ENCODE results near the gene MFNG. TPM values are rescaled to one million over a fixed set of nuclear protein-coding genes. Genes with fewer than 3 reads are reported as not detected.

Gene MFNG
- total and polyA plus RNA-seq, 4 donors: 14.3 to 46.7 (median 31.0) TPM

GRCh38 chr22:37519268-37520195 is 33.3 kb upstream of the MFNG start, which contains the start of gene CARD10:
TSS of gene CARD10 (minus strand) at chr22:37519415. CDS start at chr22:37519200, 215 bp downstream.
- H3K9ac ChIP-seq (ENCODE audit: insufficient read depth in 1 of 2, low read length in 2 of 2): peak within 1 kb of the TSS in 1 of 2 donors; percentile 43
- peak within 1 kb of the TSS; percentile 71 to 73 for H3K27ac ChIP-seq (ENCODE audit: low read depth in 1 of 2, low read length in 1 of 2)
- peaks cover 0 to 4% (median 0%) of the 10 kb centered on the region in 4 donors for H3K36me3 ChIP-seq (ENCODE audit: control insufficient read depth in 4 of 4, insufficient read depth in 4 of 4, low read length in 4 of 4)
- no peak for TF ChIP-seq CTCF (IDR thresholded peaks at IDR 0.05; ENCODE audit: control extremely low read depth, extremely low read depth)
- peaks cover 0 to 3% (median 0%) of the 10 kb centered on the region in 4 donors for H3K9me3 ChIP-seq (ENCODE audit: control insufficient read depth in 4 of 4, insufficient read depth in 3 of 4, low read length in 3 of 4)
- H3K4me1 ChIP-seq (ENCODE audit: control insufficient read depth in 5 of 5, insufficient read depth in 5 of 5, low read length in 5 of 5): peaks cover 0 to 7% (median 0%) of the 10 kb centered on the region in 5 donors
- H3K27me3 ChIP-seq (ENCODE audit: control insufficient read depth in 3 of 3, insufficient read depth in 3 of 3, low read length in 2 of 3): peaks cover 0 to 3% (median 0%) of the 10 kb centered on the region in 3 donors
- ATAC-seq (ENCODE audit: insufficient read depth, low FRiP score) (peak; percentile 78), DNase-seq (peak in 2 of 3 donors; percentile 51 to 68)
- whole genome bisulfite sequencing, 2 donors: 6 to 8% methylated on average over 55 to 99 of the region's 99 CpGs
- H3K4me3 ChIP-seq: peak within 1 kb of the TSS; percentile 62

- H3K9me3 ChIP-seq (ENCODE audit: control insufficient read depth in 4 of 4, insufficient read depth in 3 of 4, low read length in 3 of 4): peaks cover 0 to 3% (median 0%) of the 10 kb centered on the region in 4 donors
- H3K4me1 ChIP-seq (ENCODE audit: control insufficient read depth in 5 of 5, insufficient read depth in 5 of 5, low read length in 5 of 5): peaks cover 0 to 7% (median 0%) of the 10 kb centered on the region in 5 donors
- TF ChIP-seq CTCF (IDR thresholded peaks at IDR 0.05; ENCODE audit: control extremely low read depth, extremely low read depth): no peak
- peak overlapping the region; percentile 62 for H3K4me3 ChIP-seq
- peak overlapping the region; percentile 71 to 73 for H3K27ac ChIP-seq (ENCODE audit: low read depth in 1 of 2, low read length in 1 of 2)
- DNase-seq: peak in 1 of 3 donors; percentile 26
- H3K36me3 ChIP-seq (ENCODE audit: control insufficient read depth in 4 of 4, insufficient read depth in 4 of 4, low read length in 4 of 4): peaks cover 0 to 4% (median 0%) of the 10 kb centered on the region in 4 donors
- WGBS, 2 donors: 12 to 22% methylated on average over 53 to 63 of the region's 63 CpGs
- peak overlapping the region in 1 of 2 donors; percentile 43 for H3K9ac ChIP-seq (ENCODE audit: insufficient read depth in 1 of 2, low read length in 2 of 2)
- peaks cover 0 to 3% (median 0%) of the 10 kb centered on the region in 3 donors for H3K27me3 ChIP-seq (ENCODE audit: control insufficient read depth in 3 of 3, insufficient read depth in 3 of 3, low read length in 2 of 3)
- no peak for ATAC-seq (ENCODE audit: insufficient read depth, low FRiP score)
These were observed 32.5 kb upstream of the MFNG start for GRCh38 chr22:37518509-37519267.

GRCh38 chr22:37517826-37518450 is 31.8 kb upstream of the MFNG start:
- no peak for ATAC-seq (ENCODE audit: insufficient read depth, low FRiP score)
- Histone ChIP-seq H3K4me1 (ENCODE audit: control insufficient read depth in 5 of 5, insufficient read depth in 5 of 5, low read length in 5 of 5) (peaks cover 0 to 7% (median 0%) of the 10 kb centered on the region in 5 donors), H3K9me3 (ENCODE audit: control insufficient read depth in 4 of 4, insufficient read depth in 3 of 4, low read length in 3 of 4) (peaks cover 0 to 3% (median 0%) of the 10 kb centered on the region in 4 donors), H3K4me3 (no peak overlapping the region), H3K27me3 (ENCODE audit: control insufficient read depth in 3 of 3, insufficient read depth in 3 of 3, low read length in 2 of 3) (peaks cover 0 to 3% (median 0%) of the 10 kb centered on the region in 3 donors), H3K9ac (ENCODE audit: insufficient read depth in 1 of 2, low read length in 2 of 2) (no peak overlapping the region), H3K36me3 (ENCODE audit: control insufficient read depth in 4 of 4, insufficient read depth in 4 of 4, low read length in 4 of 4) (peaks cover 0 to 4% (median 0%) of the 10 kb centered on the region in 4 donors), H3K27ac (ENCODE audit: low read depth in 1 of 2, low read length in 1 of 2) (peak overlapping the region; percentile 71 to 73)
- DNase-seq: peak in 1 of 3 donors; percentile 6
- WGBS, 2 donors: 80 to 81% methylated on average over 15 of the region's 15 CpGs
- TF ChIP-seq CTCF (IDR thresholded peaks at IDR 0.05; ENCODE audit: control extremely low read depth, extremely low read depth): no peak

Measured in lung (tissue), 12 donors.